DND-41 (cell line): ENCODE results near the gene HSPA12B.

ENCODE experiments used
- CTCF ChIP-seq: IDR thresholded peaks from 2 replicates; pipeline ENCODE4 v1.5.1; 2012; ENCODE audit warnings: borderline replicate concordance, low read length, moderate library complexity, mild to moderate bottlenecking; ENCODE audit not compliant: poor library complexity, severe bottlenecking; ENCODE audit errors: extremely low read depth
- EZH2 ChIP-seq: IDR thresholded peaks from 3 replicates; pipeline ENCODE4 v1.6.1; 2012; ENCODE audit warnings: borderline replicate concordance, low read depth, mild to moderate bottlenecking, moderate library complexity, low read length, inconsistent platforms; ENCODE audit not compliant: severe bottlenecking

- TF ChIP-seq CTCF (no peak), EZH2 (no peak)
These were observed 55.0 kb downstream of the HSPA12B start for GRCh38 chr20:3787324-3788014.
